Activated B cell treated with CpG ODN at 0.5 μM for 24 hours (primary cell): Measurements from ENCODE around the gene ANKIB1. TPM values are rescaled to one million over a fixed set of nuclear protein-coding genes. Genes with fewer than 3 reads are reported as not detected.

Source experiments
- ATAC-seq: fragments of 200-7000 bp; cut with Tn5 transposase; one replicate; pipeline ENCODE4 v1.10.0; 2021; ENCODE audit warnings: low read depth, mild to moderate bottlenecking, moderate library complexity
- CTCF ChIA-PET: fragments of 350-600 bp; sonication (Branson Sonifier 250); formaldehyde crosslinking; loops from one replicate; lab custom pipeline; 2021; ENCODE audit warnings: antibody characterized with exemption; lab: Charles Lee
- POLR2A ChIA-PET: fragments of 350-600 bp; sonication (Branson Sonifier 250); formaldehyde crosslinking; loops from one replicate; lab custom pipeline; 2021; ENCODE audit warnings: antibody characterized with exemption; lab: Charles Lee
- DNase-seq: peaks from one replicate; pipeline ENCODE4 v3.0.0; 2022
- H3K27ac Mint-ChIP-seq: one replicate; pipeline ENCODE4 v1.8.0; 2020; ENCODE audit warnings: mixed read lengths
- H3K27me3 Mint-ChIP-seq: one replicate; pipeline ENCODE4 v1.8.0; 2021; ENCODE audit warnings: mixed read lengths
- H3K36me3 Mint-ChIP-seq: one replicate; pipeline ENCODE4 v1.8.0; 2021; ENCODE audit warnings: low read depth, mixed read lengths
- H3K4me1 Mint-ChIP-seq: one replicate; pipeline ENCODE4 v1.8.0; 2021; ENCODE audit warnings: mixed read lengths
- H3K4me3 Mint-ChIP-seq: one replicate; pipeline ENCODE4 v1.8.0; 2020; ENCODE audit warnings: mild to moderate bottlenecking, mixed read lengths
- H3K9me3 Mint-ChIP-seq: one replicate; pipeline ENCODE4 v1.8.0; 2020; ENCODE audit warnings: mixed read lengths
- CTCF ChIP-seq: fragments of 200-600 bp; IDR thresholded peaks from one replicate; pipeline ENCODE4 v1.8.0; 2022; ENCODE audit warnings: antibody characterized with exemption, mild to moderate bottlenecking
- intact Hi-C: fragments of 100-400 bp; cut with micrococcal nuclease; formaldehyde crosslinking; loops from one replicate; pipeline ENCODE4 v1.15.1; 2024
- total RNA-seq: library from RNA; stranded (reverse); gene quantifications from 2 replicates; pipeline ENCODE4 v1.2.3, GENCODE V29; 2022

The ANKIB1 gene
- total RNA-seq, 1 donor from 2014 or later: 50.6 TPM

GRCh38 chr7:92332782-92333181 lies 87.0 kb downstream of the ANKIB1 start:
- no peak for DNase-seq
- TF ChIP-seq CTCF: no peak
- Mint-ChIP-seq H3K36me3 (peaks cover 46% of the 10 kb centered on the region), H3K27me3 (no peaks in the 10 kb centered on the region), H3K4me3 (no peak overlapping the region), H3K4me1 (no peaks in the 10 kb centered on the region), H3K9me3 (peaks cover 4% of the 10 kb centered on the region), H3K27ac (no peak overlapping the region)
- POLR2A ChIA-PET: no interaction called here
- intact Hi-C loops: no loop called here
- no peak for ATAC-seq
- CTCF ChIA-PET: no interaction called here

- ChIA-PET CTCF (no interaction called here), POLR2A (no interaction called here)
- intact Hi-C loops: no loop called here
- peaks cover 41% of the 10 kb centered on the region for H3K36me3 Mint-ChIP-seq
- peaks cover 4% of the 10 kb centered on the region for H3K9me3 Mint-ChIP-seq
- no peaks in the 10 kb centered on the region for H3K27me3 Mint-ChIP-seq
- H3K4me3 Mint-ChIP-seq: no peak overlapping the region
- no peak for TF ChIP-seq CTCF
- H3K27ac Mint-ChIP-seq: no peak overlapping the region
- no peaks in the 10 kb centered on the region for H3K4me1 Mint-ChIP-seq
- ATAC-seq: no peak
- DNase-seq: no peak
These were observed 88.1 kb downstream of the ANKIB1 start for GRCh38 chr7:92333866-92334265.

- intact Hi-C loops: no loop called here
- ATAC-seq: no peak
- no peak overlapping the region for H3K27ac Mint-ChIP-seq
- H3K4me1 Mint-ChIP-seq: no peaks in the 10 kb centered on the region
- H3K9me3 Mint-ChIP-seq: peaks cover 4% of the 10 kb centered on the region
- TF ChIP-seq CTCF: no peak
- no peak for DNase-seq
- no peak overlapping the region for H3K4me3 Mint-ChIP-seq
- peaks cover 36% of the 10 kb centered on the region for H3K36me3 Mint-ChIP-seq
- no peaks in the 10 kb centered on the region for H3K27me3 Mint-ChIP-seq
- ChIA-PET CTCF (no interaction called here), POLR2A (no interaction called here)
These were observed 89.8 kb downstream of the ANKIB1 start for GRCh38 chr7:92335574-92335973.

GRCh38 chr7:92336662-92337340 lies 91.0 kb downstream of the ANKIB1 start:
- no peak overlapping the region for H3K4me3 Mint-ChIP-seq
- H3K4me1 Mint-ChIP-seq: no peaks in the 10 kb centered on the region
- peaks cover 4% of the 10 kb centered on the region for H3K9me3 Mint-ChIP-seq
- no peaks in the 10 kb centered on the region for H3K27me3 Mint-ChIP-seq
- ATAC-seq (no peak), DNase-seq (no peak)
- intact Hi-C loops: no loop called here
- ChIA-PET CTCF (no interaction called here), POLR2A (no interaction called here)
- no peak for TF ChIP-seq CTCF
- peaks cover 32% of the 10 kb centered on the region for H3K36me3 Mint-ChIP-seq
- H3K27ac Mint-ChIP-seq: no peak overlapping the region

GRCh38 chr7:92340016-92340415 lies 94.2 kb downstream of the ANKIB1 start:
- ChIA-PET POLR2A (no interaction called here), CTCF (no interaction called here)
- no peaks in the 10 kb centered on the region for H3K27me3 Mint-ChIP-seq
- TF ChIP-seq CTCF: no peak
- no peak for DNase-seq
- intact Hi-C loops: no loop called here
- peaks cover 33% of the 10 kb centered on the region for H3K36me3 Mint-ChIP-seq
- no peak overlapping the region for H3K4me3 Mint-ChIP-seq
- H3K9me3 Mint-ChIP-seq: peaks cover 4% of the 10 kb centered on the region
- ATAC-seq: no peak
- H3K27ac Mint-ChIP-seq: no peak overlapping the region
- H3K4me1 Mint-ChIP-seq: no peaks in the 10 kb centered on the region
